ENCODE data around the gene FMN2.

Gene FMN2

GRCh38 chr1:240503036-240503435 lies 411.4 kb downstream of the FMN2 start:
- DNase-seq = no peak

GRCh38 chr1:240503558-240503957 lies 411.9 kb downstream of the FMN2 start:
- DNase-seq = no peak

DNA sequence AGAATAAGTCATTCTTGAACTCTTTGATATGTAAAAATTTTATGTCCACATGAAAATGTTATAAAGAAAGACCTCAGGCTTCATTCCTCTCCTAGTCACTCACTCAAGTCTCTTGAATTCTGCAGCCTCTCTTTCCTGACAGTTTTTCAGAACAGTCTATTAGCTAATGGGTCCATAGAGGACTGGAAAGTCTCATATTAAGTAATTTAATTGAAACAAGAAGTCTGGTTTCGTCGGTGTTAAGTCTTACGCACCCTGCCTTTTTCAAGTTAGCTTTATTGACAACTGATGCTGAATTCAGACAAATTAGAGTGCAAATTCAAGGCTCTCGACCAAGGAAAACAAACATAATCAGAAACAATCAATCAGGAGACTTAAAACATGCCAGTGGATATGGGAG lies 414.5 kb downstream of the FMN2 start:
- no peak for DNase-seq

GRCh38 chr1:240508201-240508600 lies 416.5 kb downstream of the FMN2 start:
- DNase-seq = no peak

GRCh38 chr1:240508950-240509349 lies 417.3 kb downstream of the FMN2 start:
- no peak for DNase-seq

- DNase-seq = no peak
Observed at GRCh38 chr1:240511789-240512188, 420.1 kb downstream of the FMN2 start.

- DNase-seq = no peak
Observed at GRCh38 chr1:240515505-240515904, 423.8 kb downstream of the FMN2 start.

DNA sequence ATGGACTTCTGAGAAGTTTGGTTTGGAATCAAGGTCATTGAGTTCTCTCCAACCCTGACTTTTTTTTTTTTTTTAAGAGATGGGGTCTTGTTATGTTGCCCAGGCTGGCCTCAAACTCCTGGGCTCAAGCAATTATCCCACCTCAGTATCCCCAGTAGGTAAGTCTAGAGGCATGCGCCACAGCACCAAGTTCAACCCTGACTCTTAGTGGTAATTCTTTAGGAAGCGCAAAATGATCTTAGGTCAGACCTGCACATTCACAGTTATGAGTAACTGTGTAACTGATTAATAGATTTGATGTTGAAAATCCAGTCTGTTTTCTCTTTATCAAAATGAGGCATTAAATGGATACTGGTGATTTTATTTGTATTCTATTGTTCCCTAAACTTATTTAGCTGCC lies 424.4 kb downstream of the FMN2 start:
- DNase-seq = no peak

DNA sequence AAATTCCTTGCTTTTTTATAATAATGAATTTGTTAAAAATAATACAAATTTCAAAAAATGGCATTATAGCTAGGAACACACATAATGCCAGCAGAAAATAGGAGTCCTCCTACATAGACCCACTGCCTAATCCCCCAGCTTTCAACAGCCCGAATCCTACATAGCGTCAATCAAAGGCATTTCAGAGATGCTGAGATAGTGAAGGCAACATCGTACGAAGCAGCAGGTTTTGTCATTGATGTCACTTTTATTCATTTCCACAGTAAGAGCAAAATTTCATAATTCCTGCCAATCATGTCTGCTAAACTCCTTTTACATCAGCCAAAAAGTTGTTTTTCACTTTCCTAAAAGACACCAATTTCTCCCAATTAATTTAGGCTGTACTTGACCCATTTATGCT lies 426.2 kb downstream of the FMN2 start:
- DNase-seq = no peak

GRCh38 chr1:240522122-240522822 lies 430.6 kb downstream of the FMN2 start:
- no peak for DNase-seq

DNA sequence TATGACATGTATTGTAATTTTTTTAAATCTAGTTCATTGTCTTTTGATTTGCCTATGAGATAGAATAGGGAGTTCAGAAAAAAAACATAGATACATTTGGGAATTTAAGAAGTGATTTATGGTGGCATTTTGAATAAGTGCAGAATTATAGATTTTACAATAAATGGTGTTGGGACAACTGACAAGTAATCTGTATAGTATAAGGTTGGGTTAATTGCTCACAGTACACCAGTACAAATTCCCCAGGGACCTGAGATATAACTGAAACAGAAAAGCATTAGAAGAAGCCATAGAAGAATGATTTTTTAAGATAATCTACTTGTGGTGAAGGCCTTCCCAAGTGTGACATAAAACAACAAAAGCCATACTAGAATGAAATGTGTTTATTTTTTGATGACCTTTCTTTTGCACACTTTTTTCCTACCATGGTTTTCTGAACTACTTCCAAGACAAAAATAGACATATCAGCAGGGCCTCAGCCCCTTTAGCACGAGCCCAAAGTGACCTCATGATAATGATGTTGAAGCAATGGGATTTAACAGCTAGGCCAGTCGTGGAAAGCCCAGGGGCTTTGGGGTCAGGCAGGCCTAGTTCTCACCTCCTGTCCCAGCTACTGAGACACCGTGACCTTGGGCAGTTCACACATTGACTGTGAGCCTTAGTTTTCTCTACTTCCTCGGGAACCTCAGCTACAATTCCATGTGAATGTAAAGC lies 432.8 kb downstream of the FMN2 start:
- DNase-seq = no peak

All from NCI-H510A treated with DMSO at 0.1 percent for 48 hours (cell line).